SU-DHL-6 (cell line): ENCODE results near the gene PSME4.

Source experiments
- CTCF ChIP-seq: fragments of 200-600 bp; sonication (generic); IDR thresholded peaks from one replicate; pipeline ENCODE4 v1.5.1; 2017; ENCODE audit warnings: antibody characterized with exemption, mild to moderate bottlenecking, low read length, moderate library complexity; ENCODE audit not compliant: insufficient read depth, poor library complexity, severe bottlenecking
- EZH2phosphoT487 ChIP-seq: fragments of 200-600 bp; sonication (generic), shearing (Covaris generic); conservative IDR thresholded peaks from 2 replicates; pipeline ENCODE4 v1.6.1; 2018; ENCODE audit warnings: mild to moderate bottlenecking, antibody characterized with exemption, low read length, moderate library complexity, mixed read lengths

- TF ChIP-seq CTCF: no peak
- TF ChIP-seq EZH2phosphoT487: no peak
Measured at GRCh38 chr2:54000122-54000521, 29.3 kb upstream of the PSME4 start.
